K562 (cell line): ENCODE measurements around the gene INTS12. TPM values are rescaled to one million over a fixed set of nuclear protein-coding genes. Genes with fewer than 3 reads are reported as not detected.

ENCODE experiments used
- DPF2 ChIP-seq: fragments of 450-650 bp; IDR thresholded peaks from 2 replicates; pipeline ENCODE4 v1.6.1; 2016
- ETV5 ChIP-seq: sonication (generic); formaldehyde crosslinking; IDR thresholded peaks from 2 replicates; pipeline ENCODE4 v1.4.0; 2020; ENCODE audit warnings: low read depth, mild to moderate bottlenecking, missing genetic modification reagents
- JUN ChIP-seq, 2 experiments: sonication (generic) in 1 of 2; formaldehyde crosslinking in 1 of 2; IDR thresholded peaks; 2 replicates each; pipeline versions ENCODE4 v1.6.1 to v1.8.0; 2012 to 2022; ENCODE audit warnings: borderline replicate concordance in 2 of 2, mild to moderate bottlenecking in 2 of 2, improper control_type of control experiment in 1 of 2, low read depth in 1 of 2, low read length in 1 of 2, missing genetic modification reagents in 1 of 2
- MCM2 ChIP-seq: fragments of 450-650 bp; IDR thresholded peaks from 2 replicates; pipeline ENCODE4 v1.6.1; 2017; ENCODE audit warnings: low read depth, mild to moderate bottlenecking
- MED1 ChIP-seq: sonication (generic); formaldehyde crosslinking; IDR thresholded peaks from 2 replicates; pipeline ENCODE4 v1.8.1; 2023; ENCODE audit warnings: missing genetic modification reagents, borderline replicate concordance
- MTF1 ChIP-seq: fragments of 250-450 bp; sonication (Bioruptor Pico); IDR thresholded peaks from 2 replicates; pipeline ENCODE4 v1.9.0; 2021; ENCODE audit warnings: moderate library complexity, mild to moderate bottlenecking, inconsistent platforms, borderline replicate concordance
- NFATC3 ChIP-seq: fragments of 450-650 bp; IDR thresholded peaks from 2 replicates; pipeline ENCODE4 v1.6.1; 2017; ENCODE audit warnings: mild to moderate bottlenecking
- NR3C1 ChIP-seq: sonication (generic); formaldehyde crosslinking; IDR thresholded peaks from 2 replicates; pipeline ENCODE4 v1.8.1; 2022; ENCODE audit warnings: missing genetic modification reagents
- PHF21A ChIP-seq: fragments of 450-650 bp; IDR thresholded peaks from 2 replicates; pipeline ENCODE4 v1.6.1; 2017; ENCODE audit warnings: low read depth, borderline replicate concordance
- RUNX1 ChIP-seq: sonication (generic); IDR thresholded peaks from 2 replicates; pipeline ENCODE4 v1.6.1; 2016; ENCODE audit warnings: antibody characterized with exemption, low read depth
- THRA ChIP-seq: fragments of 450-650 bp; IDR thresholded peaks from 2 replicates; pipeline ENCODE4 v1.6.1; 2017; ENCODE audit warnings: mild to moderate bottlenecking, moderate library complexity
- TRIM24 ChIP-seq, 2 experiments: fragments of 450-650 bp; IDR thresholded peaks; 2 replicates each; pipeline ENCODE4 v1.6.1; 2016
- ZFP91 ChIP-seq: sonication (generic); formaldehyde crosslinking; IDR thresholded peaks from 2 replicates; pipeline ENCODE4 v1.8.0; 2022; ENCODE audit warnings: mild to moderate bottlenecking, missing genetic modification reagents
- ZSCAN32 ChIP-seq: fragments of 450-650 bp; formaldehyde crosslinking; IDR thresholded peaks from 2 replicates; pipeline ENCODE4 v1.4.0; 2020; ENCODE audit warnings: mild to moderate bottlenecking, moderate library complexity
- polyA plus RNA-seq, 8 experiments: library from polyadenylated mRNA; depleted of rRNA in 4 of 8; stranded (reverse) in 5 of 8; unstranded in 3 of 8; fragments of >200 nt; fragmentation: Nextera tagmentation in 2 of 8; fragmentation: Illumina TruSeq in 1 of 8; extraction: Ambion mirVana in 2 of 8; extraction: Trizol in 1 of 8; gene quantifications; 2 replicates each; pipeline versions ENCODE4 v1.2.1 to v1.2.3, GENCODE V29; 2011 to 2014; ENCODE audit warnings: inconsistent platforms in 1 of 8, missing spikeins in 1 of 8
- total RNA-seq, 7 experiments: library from RNA; depleted of rRNA in 6 of 7; stranded (reverse); fragments of >200 nt in 6 of 7; fragmentation: Illumina TruSeq in 2 of 7; extraction: Trizol in 2 of 7; gene quantifications; 2 replicates each; pipeline versions ENCODE4 v1.2.1 to v1.2.3, GENCODE V29; 2011 to 2021; ENCODE audit warnings: low replicate concordance in 1 of 7
- TF ChIP-seq, protein P1 (sequence below), 3 experiments: fragments of 200-800 bp in 1 of 3; fragments of 250-450 bp in 1 of 3; fragments of 450-650 bp in 1 of 3; sonication (Bioruptor Pico) in 1 of 3; sonication (Bioruptor generic) in 1 of 3; formaldehyde crosslinking in 1 of 3; IDR thresholded peaks; 2 replicates each; pipeline versions ENCODE4 v1.6.1 to v1.8.0; 2016 to 2022; ENCODE audit warnings: mild to moderate bottlenecking in 2 of 3, missing genetic modification characterization in 2 of 3, missing compliant biosample characterization in 1 of 3, moderate library complexity in 1 of 3
- TF ChIP-seq, protein P2 (sequence below): fragments of 250-450 bp; sonication (Bioruptor Pico); IDR thresholded peaks from 2 replicates; pipeline ENCODE4 v1.5.0; 2021
- TF ChIP-seq, protein P3 (sequence below): sonication (generic); formaldehyde crosslinking; IDR thresholded peaks from 2 replicates; pipeline ENCODE4 v1.8.1; 2023; ENCODE audit warnings: mild to moderate bottlenecking, missing genetic modification reagents

Gene INTS12
- total and polyA plus RNA-seq, 9 of the 15 experiments (the other 6 are each of a cell fraction or from before 2014, with no cell fraction given), result 24.5 to 82.9 (median 41.2) TPM

- TF ChIP-seq ZSCAN32 (CRISPR knock-in tag), result no peak
- TF ChIP-seq DPF2, result no peak; the same call in 1 of the 2 replicates
- TF ChIP-seq, protein P1, sequence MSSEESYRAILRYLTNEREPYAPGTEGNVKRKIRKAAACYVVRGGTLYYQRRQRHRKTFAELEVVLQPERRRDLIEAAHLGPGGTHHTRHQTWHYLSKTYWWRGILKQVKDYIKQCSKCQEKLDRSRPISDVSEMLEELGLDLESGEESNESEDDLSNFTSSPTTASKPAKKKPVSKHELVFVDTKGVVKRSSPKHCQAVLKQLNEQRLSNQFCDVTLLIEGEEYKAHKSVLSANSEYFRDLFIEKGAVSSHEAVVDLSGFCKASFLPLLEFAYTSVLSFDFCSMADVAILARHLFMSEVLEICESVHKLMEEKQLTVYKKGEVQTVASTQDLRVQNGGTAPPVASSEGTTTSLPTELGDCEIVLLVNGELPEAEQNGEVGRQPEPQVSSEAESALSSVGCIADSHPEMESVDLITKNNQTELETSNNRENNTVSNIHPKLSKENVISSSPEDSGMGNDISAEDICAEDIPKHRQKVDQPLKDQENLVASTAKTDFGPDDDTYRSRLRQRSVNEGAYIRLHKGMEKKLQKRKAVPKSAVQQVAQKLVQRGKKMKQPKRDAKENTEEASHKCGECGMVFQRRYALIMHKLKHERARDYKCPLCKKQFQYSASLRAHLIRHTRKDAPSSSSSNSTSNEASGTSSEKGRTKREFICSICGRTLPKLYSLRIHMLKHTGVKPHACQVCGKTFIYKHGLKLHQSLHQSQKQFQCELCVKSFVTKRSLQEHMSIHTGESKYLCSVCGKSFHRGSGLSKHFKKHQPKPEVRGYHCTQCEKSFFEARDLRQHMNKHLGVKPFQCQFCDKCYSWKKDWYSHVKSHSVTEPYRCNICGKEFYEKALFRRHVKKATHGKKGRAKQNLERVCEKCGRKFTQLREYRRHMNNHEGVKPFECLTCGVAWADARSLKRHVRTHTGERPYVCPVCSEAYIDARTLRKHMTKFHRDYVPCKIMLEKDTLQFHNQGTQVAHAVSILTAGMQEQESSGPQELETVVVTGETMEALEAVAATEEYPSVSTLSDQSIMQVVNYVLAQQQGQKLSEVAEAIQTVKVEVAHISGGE (CRISPR knock-in tag; IDR thresholded peaks at IDR 0.05), result peak; percentile 99 to 100 (median 100)
- no peak; the same call in 1 of the 2 replicates for TF ChIP-seq PHF21A
- TF ChIP-seq TRIM24 (IDR thresholded peaks at IDR 0.05), result peak; percentile 18 to 99; a peak in 2 of 4 replicates
- no peak for TF ChIP-seq MED1 (CRISPR knock-in tag)
- TF ChIP-seq, protein P2, sequence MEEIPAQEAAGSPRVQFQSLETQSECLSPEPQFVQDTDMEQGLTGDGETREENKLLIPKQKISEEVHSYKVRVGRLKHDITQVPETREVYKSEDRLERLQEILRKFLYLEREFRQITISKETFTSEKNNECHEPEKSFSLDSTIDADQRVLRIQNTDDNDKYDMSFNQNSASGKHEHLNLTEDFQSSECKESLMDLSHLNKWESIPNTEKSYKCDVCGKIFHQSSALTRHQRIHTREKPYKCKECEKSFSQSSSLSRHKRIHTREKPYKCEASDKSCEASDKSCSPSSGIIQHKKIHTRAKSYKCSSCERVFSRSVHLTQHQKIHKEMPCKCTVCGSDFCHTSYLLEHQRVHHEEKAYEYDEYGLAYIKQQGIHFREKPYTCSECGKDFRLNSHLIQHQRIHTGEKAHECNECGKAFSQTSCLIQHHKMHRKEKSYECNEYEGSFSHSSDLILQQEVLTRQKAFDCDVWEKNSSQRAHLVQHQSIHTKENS, result peak; percentile 29; the same call in 1 of the 2 replicates
- no peak for TF ChIP-seq THRA
- peak; percentile 75; the same call in 1 of the 2 replicates for TF ChIP-seq NFATC3
- peak; percentile 73; the same call in 1 of the 2 replicates for TF ChIP-seq RUNX1
- no peak for TF ChIP-seq MTF1
- peak; percentile 72 for TF ChIP-seq JUN (IDR thresholded peaks at IDR 0.05; ENCODE audit: borderline replicate concordance, low read depth, low read length)
- TF ChIP-seq JUN (CRISPR knock-in tag; IDR thresholded peaks at IDR 0.05; ENCODE audit: borderline replicate concordance), result peak; percentile 75; the same call in 1 of the 2 replicates
- no peak for TF ChIP-seq ETV5 (CRISPR knock-in tag)
- peak; percentile 30; the same call in 1 of the 2 replicates for TF ChIP-seq ZFP91
- TF ChIP-seq, protein P3, sequence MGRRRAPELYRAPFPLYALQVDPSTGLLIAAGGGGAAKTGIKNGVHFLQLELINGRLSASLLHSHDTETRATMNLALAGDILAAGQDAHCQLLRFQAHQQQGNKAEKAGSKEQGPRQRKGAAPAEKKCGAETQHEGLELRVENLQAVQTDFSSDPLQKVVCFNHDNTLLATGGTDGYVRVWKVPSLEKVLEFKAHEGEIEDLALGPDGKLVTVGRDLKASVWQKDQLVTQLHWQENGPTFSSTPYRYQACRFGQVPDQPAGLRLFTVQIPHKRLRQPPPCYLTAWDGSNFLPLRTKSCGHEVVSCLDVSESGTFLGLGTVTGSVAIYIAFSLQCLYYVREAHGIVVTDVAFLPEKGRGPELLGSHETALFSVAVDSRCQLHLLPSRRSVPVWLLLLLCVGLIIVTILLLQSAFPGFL, result no peak; the same call in 1 of the 2 replicates
- TF ChIP-seq MCM2, result no peak
- TF ChIP-seq NR3C1 (CRISPR knock-in tag), result 0 out of 2 replicates have a peak, but pooled peaks have one; percentile 56
These were observed at the start of gene INTS12, which contains the start of gene GSTCD (continued) for GRCh38 chr4:105708181-105709080.
